Forelimb muscle (tissue), 1 donor: Measurements from ENCODE around the gene SBF1. TPM values are rescaled to one million over a fixed set of nuclear protein-coding genes. Genes with fewer than 3 reads are reported as not detected.
"Not testable (repeated sequence)": the region's sequence is repeated elsewhere in the genome, so short reads cannot be mapped to it uniquely, and the experiment has no call there.

Source experiments
- DNase-seq: peaks from one replicate; pipeline ENCODE4 v3.0.0-alpha.2; 2013; ENCODE audit warnings: low read depth
- polyA plus RNA-seq: library from polyadenylated mRNA; unstranded; fragments of 120-200 nt; gene quantifications from one replicate; pipeline ENCODE4 v1.2.1, GENCODE V29; 2013; ENCODE audit not compliant: insufficient read length

Gene SBF1, protein sequence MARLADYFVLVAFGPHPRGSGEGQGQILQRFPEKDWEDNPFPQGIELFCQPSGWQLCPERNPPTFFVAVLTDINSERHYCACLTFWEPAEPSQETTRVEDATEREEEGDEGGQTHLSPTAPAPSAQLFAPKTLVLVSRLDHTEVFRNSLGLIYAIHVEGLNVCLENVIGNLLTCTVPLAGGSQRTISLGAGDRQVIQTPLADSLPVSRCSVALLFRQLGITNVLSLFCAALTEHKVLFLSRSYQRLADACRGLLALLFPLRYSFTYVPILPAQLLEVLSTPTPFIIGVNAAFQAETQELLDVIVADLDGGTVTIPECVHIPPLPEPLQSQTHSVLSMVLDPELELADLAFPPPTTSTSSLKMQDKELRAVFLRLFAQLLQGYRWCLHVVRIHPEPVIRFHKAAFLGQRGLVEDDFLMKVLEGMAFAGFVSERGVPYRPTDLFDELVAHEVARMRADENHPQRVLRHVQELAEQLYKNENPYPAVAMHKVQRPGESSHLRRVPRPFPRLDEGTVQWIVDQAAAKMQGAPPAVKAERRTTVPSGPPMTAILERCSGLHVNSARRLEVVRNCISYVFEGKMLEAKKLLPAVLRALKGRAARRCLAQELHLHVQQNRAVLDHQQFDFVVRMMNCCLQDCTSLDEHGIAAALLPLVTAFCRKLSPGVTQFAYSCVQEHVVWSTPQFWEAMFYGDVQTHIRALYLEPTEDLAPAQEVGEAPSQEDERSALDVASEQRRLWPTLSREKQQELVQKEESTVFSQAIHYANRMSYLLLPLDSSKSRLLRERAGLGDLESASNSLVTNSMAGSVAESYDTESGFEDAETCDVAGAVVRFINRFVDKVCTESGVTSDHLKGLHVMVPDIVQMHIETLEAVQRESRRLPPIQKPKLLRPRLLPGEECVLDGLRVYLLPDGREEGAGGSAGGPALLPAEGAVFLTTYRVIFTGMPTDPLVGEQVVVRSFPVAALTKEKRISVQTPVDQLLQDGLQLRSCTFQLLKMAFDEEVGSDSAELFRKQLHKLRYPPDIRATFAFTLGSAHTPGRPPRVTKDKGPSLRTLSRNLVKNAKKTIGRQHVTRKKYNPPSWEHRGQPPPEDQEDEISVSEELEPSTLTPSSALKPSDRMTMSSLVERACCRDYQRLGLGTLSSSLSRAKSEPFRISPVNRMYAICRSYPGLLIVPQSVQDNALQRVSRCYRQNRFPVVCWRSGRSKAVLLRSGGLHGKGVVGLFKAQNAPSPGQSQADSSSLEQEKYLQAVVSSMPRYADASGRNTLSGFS (N-terminal part only)
- polyA plus RNA-seq: 39.9 TPM

DNA sequence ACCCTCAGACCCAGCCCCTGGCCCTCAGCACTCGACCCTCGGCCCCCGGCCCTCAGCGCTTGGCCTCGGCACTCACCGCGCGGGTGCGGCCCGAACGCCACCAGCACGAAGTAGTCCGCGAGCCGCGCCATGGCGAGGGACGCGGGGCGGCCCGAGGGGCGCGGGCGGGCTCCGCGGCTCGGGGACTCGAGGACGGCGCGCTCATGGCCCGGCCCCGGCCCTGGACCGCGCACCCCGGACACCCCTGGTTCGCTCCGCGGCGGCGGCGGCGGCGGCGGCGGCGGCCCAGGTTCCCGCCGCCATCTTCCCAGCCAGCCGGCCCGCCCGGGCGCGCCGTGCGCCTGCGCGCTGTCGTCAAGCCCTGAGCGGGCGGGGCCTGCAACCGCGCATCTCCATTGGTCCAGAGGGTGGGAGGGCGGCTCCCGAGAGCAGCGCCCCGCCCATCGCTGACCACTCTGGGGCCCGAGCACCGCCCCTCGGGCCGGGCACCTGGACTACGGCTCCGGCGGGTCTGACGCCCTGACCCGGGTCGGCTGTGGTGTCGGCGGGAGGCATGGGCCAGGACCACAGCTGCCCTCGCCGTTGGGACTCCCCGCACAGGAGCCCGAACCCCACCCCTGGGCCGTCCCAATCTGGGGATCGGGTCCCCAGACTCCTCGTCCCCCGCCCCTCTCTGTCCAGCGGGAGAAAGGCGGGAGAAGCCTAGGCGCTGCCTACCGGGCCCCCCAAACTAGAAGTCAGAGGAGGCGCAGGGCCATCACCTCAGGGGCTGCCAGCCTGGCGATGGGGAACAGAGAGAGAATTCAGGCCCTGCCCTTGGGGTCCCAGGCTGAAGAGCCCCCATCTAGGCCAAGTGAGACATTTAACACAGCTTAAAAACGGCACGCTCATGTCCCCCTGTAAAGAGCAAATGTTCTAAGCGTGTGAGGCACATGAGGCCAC is at the start of gene SBF1:
SBF1 (minus strand) TSS at position 326 of the 942 bp plus-strand sequence; CDS start at position 131, 195 bp downstream.
- DNase-seq: peak; percentile 82

DNA sequence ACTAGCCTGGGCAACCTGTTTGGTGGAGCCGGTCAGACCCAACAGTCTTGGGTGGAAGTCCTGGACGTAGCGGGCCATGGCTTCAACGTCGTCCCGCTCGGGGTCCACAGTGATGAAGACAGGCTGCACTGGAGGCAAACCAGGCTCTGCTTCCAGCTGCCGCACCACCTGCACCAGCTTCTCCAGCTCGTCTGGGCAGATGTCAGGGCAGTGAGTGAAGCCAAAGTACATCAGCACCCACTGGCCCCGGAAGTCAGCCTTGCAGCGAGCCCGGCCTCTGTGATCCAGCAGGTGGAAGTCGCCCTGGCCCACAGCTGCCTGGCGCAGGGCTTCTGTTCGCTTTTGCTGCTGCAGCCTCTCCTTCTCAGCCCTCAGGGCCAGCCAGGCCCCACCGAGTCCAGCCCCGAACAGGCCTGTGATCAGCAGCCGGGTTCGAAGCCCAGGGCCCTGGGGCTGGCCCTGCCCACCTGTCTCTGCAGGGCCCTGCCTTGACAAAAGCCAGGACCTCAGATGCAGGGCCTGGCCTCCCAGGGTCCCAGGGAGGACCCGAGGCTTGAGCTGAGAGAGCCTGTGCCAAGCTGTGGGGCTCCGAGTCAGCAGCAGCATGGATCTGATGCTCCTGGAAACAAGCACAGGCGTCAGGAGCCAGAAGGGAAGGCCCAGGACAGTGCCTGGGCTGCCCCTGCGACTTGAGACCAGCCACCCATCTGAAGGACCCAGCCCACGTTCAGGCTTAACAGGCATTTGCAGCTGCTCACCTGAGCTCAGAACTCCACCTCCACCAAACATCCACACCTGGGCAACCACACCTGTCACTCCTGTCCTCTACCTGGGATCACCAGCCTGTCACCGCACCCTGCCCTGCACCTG is 49.2 kb upstream of the SBF1 start:
- no peak for DNase-seq

DNA sequence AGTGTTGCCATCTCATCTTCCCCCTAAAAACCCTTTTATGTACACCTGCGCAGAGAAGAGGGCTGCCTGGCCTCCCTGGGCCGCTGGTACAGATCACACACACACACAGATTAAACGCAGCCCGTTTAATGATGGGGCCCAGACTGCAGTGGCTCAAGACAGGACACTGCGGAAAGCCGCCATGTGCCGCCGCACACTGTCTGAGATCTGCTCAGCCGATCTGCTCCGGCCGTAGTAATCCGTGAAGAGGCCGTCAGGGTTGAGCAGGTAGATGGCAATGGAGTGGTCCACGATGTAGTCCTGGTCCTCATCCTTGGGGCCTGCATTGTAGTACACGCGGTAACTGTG is 48.6 kb upstream of the SBF1 start:
- DNase-seq: no peak

DNA sequence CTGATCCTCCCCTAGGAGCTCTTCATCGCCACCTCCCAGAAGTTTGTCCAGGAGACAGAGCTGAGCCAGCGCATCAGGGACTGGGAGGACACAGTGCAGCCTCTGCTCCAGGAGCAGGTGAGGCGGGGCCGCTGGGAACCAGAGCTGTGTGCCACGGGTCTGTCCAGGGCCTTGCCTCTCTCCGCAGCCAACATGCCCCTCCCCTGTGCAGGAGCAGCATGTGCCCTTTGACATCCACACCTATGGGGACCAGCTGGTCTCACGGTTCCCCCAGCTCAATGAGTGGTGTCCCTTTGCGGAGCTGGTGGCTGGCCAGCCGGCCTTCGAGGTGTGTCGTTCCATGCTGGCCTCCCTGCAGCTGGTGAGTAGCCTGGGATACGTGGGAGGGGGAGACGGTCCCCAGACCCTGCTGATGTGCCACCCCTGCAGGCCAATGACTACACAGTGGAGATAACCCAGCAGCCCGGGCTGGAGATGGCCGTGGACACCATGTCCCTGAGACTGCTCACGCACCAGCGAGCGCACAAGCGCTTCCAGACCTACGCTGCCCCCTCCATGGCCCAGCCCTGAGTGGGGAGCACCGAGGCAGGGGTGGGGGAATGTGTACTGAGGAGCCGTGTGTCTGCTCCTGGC is 48.1 kb upstream of the SBF1 start:
- no peak for DNase-seq

DNA sequence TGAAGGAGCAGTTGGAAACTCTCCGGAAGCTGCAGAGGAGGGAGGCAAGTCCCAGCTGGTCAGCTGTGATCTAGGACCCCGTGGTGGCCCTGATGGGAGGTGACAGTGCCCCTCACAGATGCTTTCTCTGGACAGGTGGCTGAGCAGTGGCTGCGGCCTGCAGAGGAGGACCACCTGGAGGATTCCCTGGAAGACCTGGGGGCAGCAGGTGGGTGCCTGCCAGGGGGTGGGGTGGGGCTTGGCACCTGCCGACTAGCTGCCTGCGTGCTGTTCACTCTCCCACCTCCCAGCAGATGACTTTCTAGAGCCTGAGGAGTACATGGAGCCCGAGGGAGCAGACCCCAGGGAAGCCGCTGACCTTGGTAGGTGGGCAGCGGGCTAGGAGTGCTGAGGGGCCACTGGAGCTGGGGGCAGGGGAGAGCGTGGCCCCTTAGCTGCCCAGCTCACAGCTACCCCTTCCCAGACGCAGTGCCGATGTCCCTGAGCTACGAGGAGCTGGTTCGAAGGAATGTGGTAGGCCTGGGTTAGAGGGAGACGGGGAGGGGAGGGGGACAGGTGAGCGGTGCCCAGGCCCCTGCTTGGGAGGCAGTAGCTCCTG is 47.5 kb upstream of the SBF1 start:
- DNase-seq: no peak

DNA sequence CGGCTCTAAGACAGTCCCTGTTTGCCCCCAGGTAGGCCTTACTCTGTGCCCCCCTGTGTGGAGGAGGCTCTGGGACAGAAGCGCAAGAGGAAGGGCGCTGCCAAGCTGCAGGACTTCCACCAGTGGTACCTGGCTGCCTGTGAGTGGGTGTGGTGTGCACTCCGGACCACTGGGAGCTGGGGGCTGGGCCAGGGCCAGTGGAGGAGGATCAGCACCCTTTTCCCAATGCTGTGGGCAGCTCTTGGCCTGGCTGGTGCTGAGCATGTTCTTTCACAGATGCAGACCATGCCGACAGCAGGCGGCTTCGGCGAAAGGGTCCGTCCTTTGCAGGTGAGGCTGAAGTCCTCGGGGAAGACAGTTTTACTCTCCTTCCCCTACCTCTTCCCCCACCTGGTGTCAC is 46.9 kb upstream of the SBF1 start:
- DNase-seq: no peak

DNA sequence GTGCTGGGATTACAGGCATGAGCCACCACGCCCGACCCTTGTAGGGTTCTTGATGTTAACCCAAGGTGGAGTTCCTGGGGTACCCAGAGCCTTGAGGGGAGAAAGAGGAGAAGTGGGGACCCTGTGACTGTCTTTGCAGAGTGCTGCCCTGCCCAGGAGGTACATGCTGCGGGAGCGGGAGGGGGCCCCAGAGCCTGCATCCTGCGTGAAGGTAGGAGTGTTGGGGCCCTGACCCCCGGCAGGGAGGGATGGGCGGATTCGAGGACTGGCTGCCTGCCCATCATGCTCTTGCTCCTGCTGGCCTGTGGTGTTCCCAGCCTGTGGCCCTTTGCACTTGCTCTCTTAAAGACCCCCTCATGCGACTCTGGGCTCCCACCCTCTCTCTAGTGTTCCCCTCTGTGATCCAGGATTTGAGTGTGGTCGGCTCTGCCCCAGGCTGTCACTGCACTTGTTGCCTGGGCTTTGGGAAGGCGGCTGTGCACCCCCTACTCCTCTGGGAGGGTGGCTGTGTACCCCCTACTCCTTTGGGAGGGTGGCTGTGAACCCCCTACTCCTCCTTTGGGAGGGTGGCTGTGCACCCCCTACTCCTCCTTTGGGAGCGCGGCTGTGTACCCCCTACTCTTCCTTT is 46.1 kb upstream of the SBF1 start:
- DNase-seq: no peak

DNA sequence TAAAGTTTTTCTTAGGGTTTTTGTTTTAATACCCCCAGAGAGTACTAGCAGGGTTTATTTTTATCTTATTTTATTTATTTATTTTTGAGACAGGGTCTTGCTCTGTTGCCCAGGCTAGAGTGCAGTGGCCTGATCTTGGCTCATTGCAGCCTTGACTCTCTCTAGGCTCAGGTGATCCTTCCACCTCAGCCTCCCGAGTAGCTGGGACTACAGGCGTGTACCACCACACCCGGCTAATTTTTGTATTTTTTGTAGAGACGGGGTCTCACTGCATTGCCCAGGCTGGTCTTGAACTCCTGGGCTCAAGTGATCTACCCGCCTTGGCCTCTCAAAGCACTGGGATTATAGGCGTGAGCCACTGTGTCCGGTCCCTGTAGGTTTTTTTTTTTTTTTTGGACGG is 45.3 kb upstream of the SBF1 start:
- not testable (repeated sequence) for DNase-seq

DNA sequence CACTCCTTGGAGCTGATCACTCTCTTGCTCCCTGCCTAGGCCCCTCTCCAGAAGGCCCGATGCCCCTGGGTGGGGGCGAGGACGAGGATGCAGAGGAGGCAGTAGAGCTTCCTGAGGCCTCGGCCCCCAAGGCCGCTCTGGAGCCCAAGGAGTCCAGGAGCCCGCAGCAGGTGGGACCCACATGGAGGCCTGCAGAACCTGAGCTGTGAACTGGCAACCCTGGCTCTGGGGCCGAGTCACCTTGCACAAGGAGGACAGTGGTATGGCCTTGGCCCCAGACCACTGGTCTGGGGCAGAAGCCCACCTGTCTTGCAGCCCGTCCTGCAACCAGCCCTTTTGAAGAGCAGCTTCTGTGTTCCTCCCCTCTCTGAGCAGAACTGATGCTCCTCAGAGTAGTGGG is 44.3 kb upstream of the SBF1 start:
- DNase-seq: no peak

DNA sequence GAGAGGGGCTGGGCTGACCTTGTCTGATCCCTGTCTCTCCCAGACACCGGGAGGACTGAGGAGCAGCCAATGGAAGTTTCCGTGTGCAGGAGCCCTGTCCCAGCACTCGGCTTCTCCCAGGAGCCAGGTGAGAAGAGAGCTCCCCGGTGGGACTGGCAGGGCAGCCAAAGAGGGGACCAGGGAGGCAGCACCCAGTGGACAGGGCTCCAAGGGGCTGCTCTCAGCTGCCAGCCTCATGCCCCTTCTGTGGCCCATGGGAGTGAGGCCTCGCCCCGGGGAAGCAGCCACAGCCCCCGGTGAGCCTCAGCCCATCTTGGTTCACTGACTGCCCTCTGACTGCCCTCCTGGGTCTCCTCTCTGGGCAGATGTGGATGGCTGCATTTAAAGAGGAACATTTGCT is 43.8 kb upstream of the SBF1 start:
- no peak for DNase-seq

DNA sequence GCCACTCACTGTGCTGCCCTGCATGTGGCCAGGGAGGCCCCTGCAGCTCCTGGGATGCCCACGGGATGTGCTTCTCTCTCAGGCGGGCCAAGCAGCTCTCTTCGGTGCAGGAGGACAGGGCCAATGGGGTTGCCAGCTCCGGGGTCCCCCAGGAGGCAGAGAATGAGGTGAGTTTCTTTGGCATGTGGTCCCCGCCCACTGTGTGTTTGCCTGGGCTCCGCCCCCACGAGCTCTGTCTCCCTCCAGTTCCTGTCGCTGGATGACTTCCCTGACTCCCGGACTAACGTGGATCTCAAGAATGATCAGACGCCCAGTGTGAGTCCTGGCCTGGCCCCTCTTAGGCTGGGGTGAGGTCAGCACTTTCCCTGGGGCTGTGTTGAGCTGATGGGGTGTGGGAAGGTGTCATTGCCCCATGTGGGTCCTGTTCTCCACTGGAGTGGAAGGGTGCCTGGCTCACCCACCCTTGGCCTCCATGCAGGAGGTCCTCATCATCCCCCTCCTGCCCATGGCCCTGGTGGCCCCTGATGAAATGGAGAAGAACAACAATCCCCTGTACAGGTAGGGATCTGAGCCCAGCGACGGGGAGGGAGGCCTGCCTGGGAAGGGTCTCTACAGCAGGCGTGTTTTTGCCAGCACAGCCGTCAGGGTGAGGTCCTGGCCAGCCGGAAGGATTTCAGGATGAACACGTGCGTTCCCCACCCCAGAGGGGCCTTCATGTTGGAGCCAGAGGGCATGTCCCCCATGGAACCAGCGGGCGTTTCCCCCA is 42.8 kb upstream of the SBF1 start:
- DNase-seq: no peak

DNA sequence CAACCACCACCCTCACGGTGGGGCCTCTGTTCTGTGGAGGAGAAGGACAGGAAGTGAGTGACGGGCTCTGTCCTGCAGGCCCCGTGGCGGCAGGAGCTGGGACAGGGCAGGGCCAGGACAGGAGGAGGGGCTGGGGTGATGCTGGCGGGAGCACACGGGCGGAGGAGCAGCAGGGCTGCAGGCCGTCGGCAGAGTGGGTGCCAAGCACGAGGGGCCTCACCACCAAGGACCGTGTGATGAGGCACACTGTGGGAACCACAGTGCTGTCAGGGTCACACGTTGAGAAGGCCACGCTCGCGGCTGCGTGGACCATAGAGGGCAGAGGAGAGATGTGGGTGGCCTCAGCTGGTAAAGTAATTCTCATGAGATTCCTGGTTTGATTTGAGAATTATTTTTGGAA is 42.1 kb upstream of the SBF1 start:
- DNase-seq: no peak

DNA sequence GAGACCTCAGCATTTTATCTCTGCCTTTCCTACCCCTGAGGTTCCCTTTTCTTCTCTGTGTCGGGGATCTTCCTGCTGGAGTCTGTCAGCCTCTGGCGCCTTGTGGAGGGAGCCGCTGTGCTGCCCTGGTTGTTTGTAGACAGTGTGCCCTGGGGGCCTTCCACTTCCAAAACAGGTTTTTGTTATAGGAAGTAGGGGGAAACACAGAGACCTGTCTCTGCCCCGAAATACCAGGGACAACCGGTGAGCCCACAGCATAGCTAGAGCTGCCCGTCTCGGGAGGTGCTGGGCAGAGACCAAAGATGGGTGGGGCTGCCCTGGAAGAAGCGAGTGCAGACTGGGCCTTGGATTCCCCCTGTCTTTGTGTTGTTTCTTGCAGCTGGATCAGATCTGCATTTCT is 41.2 kb upstream of the SBF1 start:
- no peak for DNase-seq

DNA sequence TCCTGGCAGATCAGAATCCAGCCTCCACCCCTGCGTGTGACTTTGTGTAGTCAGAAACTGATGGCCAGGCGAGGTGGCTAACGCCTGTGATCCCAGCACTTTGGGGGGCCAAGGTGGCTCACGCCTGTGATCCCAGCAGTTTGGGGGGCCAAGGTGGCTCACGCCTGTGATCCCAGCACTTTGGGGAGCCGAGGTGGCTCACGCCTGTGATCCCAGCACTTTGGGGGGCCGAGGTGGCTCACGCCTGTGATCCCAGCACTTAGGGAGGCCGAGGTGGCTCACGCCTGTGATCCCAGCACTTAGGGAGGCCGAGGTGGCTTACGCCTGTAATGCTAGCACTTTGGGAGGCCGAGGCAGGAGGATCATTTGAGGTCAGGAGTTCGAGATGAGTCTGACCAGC is 38.3 kb upstream of the SBF1 start:
- DNase-seq: no peak

DNA sequence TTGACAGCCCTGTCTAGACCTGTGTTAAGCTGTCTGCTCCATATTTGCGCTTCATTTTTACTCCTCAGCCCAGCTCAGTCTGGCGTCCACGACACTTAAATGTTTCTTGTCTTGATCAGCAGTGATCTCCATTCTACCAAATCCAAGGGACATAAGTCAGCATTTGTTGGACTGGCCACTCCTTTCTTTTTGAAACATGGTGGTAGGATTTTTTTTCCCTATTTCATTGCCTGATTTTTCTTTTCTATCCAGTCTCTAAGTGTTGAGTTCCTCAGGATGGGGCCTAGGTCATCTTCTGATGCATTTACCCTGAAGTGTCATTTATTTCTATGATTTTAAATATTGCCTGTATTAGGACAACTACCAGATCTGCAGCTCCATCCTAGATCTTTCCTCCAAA is 34.1 kb upstream of the SBF1 start:
- no peak for DNase-seq

DNA sequence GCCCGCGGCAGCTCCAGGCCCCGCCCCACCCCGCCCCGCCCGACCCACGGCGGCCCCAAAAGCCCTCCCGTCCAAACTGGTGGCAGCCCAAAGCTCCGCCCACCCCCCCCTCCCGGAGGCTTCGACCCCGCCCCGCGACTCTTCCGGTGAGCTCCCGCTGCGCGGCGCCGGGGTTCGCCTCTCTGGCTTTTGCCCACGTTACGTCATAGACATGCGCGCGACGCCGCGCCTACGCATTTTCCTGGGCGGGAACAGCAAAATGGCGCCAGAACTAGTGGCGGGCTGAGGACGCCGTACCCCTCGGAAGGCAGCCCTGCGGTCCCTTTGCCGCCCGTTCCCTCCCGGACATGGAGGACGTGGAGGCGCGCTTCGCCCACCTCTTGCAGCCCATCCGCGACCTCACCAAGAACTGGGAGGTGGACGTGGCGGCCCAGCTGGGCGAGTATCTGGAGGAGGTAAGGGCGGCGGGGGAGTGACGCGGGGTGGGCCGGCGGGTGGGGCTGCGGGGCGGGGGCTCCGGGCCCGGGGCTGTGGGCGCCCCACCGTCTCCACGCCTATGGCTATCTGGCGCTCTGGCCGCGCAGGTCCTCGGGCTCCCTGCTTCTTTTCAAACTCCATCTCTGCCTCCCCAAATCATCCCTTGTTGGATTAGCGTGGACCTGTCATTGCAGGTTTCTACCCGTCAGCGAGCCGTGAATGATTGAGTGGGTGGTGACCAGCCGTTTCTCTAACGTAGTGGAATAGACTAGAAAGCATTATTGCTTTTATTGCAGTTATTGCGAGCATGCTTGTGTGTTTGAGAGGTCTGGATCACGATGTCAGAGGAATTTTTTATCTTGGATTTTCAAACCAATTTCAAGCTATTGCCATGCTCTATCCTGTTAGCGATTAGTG is 33.4 kb upstream of the SBF1 start, which contains the start of gene NCAPH2:
NCAPH2 (plus strand) TSS at position 234 of the 894 bp plus-strand sequence; CDS start at position 348, 114 bp downstream.
- peak; percentile 94 for DNase-seq
